ENCODE data around the gene ARHGAP44.

The ARHGAP44 gene

GRCh38 chr17:12998461-12998860 is 209.2 kb downstream of the ARHGAP44 start:
- DNase-seq: no peak

GRCh38 chr17:12998874-12999273 is 209.6 kb downstream of the ARHGAP44 start:
- no peak for DNase-seq

GRCh38 chr17:13000561-13000960 is 211.3 kb downstream of the ARHGAP44 start:
- DNase-seq: no peak

GRCh38 chr17:13001991-13002615 is 212.8 kb downstream of the ARHGAP44 start:
- DNase-seq: no peak

DNA sequence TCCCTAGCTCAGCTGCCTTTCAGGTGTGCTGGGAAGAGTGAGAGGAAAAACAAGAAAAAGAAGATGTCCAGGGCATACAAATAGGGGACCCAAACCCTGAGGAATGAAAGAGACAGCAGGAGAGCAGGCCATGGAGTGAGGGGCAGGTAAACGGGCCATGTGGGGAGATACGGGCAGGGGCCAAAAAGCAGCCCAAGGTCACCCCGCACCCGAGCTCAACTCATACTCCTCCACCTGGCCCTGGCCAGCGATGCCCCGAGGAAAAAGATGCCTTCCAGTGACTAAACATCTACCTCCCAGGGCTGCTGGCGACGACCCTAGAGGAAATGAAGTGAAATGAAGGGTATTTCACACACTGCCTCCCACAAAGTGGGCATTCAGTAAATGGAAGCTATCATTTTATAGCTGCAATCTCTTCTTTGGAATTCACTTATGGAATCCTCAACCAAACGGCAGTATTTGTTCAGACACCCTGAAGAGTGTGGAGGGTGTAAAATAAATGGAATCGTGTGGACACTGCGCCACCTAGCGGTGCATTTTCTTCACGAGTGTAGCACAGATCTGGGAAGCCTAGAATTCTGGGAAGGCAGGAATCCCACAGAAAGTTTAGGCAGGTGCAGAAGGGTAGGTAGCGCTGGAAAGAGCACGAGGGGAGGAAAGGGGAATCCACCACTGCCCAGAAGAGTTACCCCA is 213.6 kb downstream of the ARHGAP44 start:
- DNase-seq: peak; percentile 15

- no peak for DNase-seq
Measured at GRCh38 chr17:13003454-13003851, 214.2 kb downstream of the ARHGAP44 start.

DNA sequence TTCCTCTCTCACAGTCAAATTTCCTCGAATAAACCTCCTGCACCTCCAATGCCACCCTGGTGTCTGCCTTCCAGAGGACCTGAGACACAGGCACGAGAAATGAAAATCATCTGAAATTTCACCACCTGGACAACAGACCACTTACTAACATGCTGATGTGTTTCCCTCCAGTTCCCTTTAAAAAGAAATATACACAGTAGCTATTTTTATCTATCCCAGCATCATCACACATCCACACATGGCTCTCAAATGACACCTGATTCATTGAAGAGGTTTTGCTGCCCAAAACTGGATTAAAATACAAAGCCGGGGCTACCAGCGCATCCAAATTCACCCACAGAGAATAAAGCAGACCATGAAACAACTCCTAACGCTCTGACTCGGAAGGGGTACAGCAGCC is 214.6 kb downstream of the ARHGAP44 start:
- DNase-seq: no peak

DNA sequence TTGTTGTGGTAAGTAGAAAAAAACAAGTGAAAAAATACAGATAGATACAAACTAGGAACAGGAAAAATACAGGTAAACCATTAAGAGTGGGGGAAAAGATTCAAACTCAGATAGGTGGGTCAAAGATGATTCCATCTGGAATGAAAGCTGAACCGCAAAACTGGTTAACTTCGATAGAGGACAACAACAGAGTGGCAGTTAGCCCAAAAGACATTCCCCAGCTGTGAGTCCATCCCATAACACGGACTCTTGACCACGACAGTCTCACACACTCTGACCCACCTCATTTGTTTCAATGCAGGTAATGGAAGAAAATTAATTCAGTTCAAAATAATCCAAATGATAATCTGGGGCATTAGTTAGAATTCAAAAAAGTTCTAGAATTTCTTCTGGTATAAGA is 215.0 kb downstream of the ARHGAP44 start:
- no peak for DNase-seq

GRCh38 chr17:13005530-13005929 is 216.2 kb downstream of the ARHGAP44 start:
- no peak for DNase-seq

GRCh38 chr17:13008461-13008860 is 219.2 kb downstream of the ARHGAP44 start:
- no peak for DNase-seq

DNA sequence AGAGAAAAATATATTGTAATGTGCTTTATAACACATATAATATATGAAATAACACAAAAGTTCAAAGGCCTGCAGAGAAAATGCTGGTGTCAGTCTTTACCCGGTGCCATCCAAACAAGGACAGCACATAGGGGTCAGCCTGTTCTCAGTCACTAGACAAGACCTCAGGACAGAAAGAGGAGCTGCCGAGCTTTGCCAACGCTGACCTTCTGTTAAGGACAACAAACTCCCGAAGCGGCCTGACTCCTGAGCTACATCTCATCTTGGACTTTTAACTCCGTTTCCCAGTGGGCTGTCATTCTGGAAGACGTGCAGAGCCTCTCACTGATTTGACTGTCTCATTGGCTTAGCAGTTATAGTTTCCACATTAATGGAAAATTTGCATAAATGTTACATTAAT is 221.7 kb downstream of the ARHGAP44 start:
- no peak for DNase-seq

GRCh38 chr17:13014801-13015200 is 225.5 kb downstream of the ARHGAP44 start:
- DNase-seq: no peak

DNA sequence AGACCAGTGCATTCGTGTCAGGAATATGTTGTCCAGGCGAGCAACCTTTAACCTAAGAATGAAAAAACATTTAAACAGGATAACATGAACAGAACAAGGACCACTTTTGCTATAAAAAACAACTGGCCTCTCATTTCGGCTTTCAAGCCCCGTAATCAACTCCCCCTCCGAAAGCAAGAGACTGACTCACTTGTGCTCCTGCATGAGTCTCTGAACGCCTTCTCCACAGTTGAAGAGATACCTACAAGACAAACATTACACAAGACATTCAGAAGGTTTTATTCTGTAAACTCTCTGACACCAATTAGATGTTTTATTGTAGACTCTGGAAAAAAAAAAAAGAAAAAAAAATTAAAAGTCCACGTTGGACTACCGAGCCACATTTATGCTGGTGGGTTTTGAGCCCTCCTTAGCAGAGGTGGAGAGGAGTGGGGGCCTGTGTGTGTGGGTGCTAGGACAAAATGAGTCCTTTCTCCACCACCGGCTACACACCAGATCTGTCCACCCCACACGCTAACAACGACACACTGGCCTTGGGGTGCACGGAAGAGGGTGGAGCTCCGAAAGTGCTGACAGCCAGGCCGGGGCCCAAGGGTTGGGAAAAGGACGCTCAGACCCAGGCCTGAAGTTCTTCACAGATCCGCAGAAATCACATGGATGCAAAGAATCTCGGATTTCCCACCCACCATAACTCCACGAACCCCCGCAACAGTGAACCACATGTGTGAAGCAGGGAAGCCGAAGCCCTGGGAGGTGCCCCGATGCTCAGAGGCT is 227.8 kb downstream of the ARHGAP44 start:
- no peak for DNase-seq

GRCh38 chr17:13017655-13018459 is 228.6 kb downstream of the ARHGAP44 start, which contains the start of gene ELAC2:
TSS of gene ELAC2 (minus strand) at chr17:13018027. CDS start at chr17:13017947, 80 bp downstream.
- DNase-seq: peak; percentile 89

DNA sequence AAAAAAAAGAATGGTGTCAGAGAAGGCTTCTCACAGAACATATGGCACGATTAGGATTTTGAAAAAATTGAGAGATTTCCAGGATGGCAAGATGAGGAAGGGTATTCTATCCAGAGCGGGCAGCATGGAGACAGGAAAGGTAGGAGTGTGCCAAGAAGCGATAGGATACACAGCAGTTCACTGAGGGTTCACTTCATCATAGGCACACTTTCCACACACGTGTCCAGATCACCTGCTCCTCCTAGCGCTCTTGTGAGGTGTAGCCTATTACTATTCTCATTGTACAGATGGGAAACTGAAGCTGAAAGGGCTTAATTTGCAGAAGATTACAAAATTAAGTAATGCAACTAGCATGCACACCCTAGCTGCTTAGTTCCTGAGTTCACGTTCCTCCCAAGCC is 234.7 kb downstream of the ARHGAP44 start:
- DNase-seq: no peak

DNA sequence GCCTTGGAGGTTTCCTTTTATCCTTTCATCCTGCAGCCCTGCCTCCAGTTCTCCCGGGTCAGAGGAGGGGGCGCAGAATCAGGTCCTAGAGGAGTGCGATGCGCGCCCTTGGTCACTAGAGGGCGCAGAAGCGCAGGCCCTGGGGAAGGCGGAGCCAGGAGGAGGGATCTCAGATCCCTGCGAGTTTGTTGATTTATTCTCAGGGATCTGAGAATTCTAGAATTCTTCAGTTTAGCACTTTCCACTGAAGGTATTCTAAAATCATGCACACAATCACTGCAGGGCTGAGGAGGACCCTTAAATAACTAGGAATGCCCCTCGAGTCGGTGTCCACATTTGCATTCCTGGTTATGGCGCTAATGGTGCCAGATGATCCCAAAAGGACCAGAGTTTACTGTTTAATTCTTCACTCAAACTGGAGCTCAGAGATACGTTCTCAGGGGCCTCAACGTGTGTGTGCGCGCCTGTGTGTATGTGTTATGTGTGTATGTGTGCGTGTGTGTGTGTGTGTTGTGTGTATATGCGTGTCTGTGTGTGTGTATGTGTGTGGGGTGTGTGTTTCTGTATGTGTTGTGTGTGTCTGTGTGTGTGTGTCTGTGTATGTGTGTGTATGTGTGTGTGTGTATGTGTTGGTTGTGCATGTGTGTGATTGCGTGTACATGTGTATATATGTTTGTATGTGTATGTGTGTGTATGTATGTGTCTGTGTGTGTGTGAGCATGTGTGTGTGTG is 235.4 kb downstream of the ARHGAP44 start:
- DNase-seq: peak; percentile 16

DNA sequence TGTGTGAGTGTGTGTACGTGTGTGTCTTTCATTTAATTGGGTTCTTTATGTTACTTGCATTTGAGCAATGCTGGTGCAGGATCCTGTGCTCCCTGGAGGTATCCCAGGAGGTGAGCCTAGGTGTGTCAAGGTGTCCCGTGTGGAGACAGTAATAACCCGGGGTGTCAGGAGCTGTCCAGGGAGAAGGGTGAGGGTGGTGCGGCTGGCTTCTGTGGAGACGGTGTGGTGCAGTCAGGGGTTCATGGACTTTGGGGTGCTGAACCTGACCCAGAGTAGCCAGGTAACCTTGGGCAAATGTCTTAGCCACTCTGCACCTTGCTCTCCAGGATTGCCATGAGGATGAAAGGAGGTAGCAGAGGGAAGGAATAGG is 235.9 kb downstream of the ARHGAP44 start:
- no peak for DNase-seq

DNA sequence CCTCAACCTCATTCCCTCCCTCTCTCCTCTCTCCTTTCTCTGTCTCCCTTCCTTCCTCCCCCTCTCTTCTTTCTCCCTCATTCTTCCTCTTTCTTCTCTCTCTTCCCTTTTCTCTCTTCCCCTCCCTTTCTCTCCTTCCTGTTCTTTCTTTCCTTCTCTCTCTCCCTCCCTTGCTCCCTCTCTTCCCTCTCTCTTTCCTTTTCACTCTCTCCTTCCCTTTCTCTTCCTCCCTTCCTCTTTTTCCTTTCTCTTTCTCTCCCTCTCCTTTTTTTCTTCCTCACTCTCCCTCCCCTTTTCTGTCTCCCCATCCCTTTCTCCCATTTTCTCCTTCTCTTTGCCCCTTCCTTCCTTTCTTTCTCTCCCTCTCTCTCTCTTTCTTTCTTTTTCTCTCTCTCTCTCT is 236.4 kb downstream of the ARHGAP44 start:
- no peak for DNase-seq

- no peak for DNase-seq
Measured at GRCh38 chr17:13027246-13027645, 237.9 kb downstream of the ARHGAP44 start.

DNA sequence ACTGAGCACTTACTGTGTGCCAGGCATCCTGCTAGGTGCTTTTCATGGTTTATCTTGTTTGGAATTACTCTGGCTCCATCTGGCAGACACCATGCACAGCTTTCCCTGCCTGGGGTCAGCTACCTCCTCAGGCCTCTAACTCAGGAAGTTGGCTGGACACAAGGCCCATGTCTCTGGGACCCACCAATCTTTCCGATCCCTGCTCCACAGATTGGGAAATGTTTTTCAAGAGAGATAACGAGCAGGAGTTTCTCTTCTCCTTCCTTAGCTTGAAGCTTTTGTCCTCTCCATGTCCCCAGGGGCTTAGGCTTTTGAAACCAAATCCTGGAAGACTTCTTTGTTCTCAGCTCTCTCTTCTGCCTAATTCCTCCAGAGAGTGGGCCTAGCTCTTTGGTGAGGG is 240.0 kb downstream of the ARHGAP44 start:
- no peak for DNase-seq

DNA sequence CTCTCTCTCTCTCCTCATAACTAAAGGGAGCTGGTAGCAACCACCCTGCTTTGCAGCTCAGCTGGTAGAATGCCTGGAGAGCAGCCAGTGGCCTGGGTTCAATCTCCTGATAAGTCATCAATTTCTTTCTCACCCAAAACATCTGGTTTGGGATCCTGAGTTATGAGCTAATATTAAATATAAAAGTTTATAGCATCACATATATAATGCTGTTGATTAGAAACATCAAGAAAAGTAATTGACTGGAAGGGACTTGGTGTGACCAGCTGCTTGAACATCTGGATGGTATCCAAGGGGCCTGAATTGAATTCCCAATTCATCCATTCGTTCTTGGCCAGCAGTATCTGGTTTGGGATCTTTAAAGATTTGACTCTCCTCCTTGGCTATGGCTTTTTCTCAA is 240.8 kb downstream of the ARHGAP44 start:
- DNase-seq: no peak

Data from COR-L47 (cell line).